ENCODE data around the gene LOXHD1.

DNA sequence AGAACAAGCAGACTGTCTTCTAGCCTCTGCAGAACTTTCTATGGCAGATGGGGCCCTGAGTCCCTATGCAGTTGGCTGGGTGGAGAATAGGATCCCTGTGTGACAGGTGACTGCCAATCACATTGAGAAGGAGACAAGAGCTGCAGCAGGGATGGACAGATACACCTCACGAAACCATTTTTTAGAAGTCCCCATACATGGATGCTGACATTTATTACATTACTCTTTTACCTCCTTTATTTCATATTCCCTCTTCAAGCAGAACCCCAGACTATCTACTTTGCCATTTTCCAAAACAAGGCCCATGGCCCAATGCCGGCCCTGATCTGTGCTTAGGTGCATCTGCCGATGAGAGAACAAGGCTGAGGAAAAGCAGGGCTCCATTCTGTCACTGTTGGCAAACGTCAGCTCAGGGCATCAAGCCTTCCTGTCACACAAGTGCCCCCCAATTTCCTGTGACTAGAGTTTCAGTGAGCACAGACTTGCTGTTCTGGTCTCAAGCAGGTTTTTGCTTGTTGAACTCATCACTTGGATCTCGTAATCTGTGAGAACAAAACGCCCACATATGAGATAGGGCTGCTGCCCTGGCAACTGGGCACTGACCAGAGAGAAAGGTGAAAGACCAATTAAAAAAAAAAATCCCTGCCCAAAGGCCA, 35.8 kb downstream of the LOXHD1 start:
- no peak for TF ChIP-seq POLR2A (IDR thresholded peaks at IDR 0.05)
- TF ChIP-seq CTCF (IDR thresholded peaks at IDR 0.05 in 4 of 5, conservative IDR thresholded peaks at IDR 0.05 in 1 of 5) = no peak

Measured in gastrocnemius medialis (tissue), 4 donors.